HG03575 (cell line): ENCODE data around the gene DMRT1.
"Not testable (repeated sequence)": the region's sequence is repeated elsewhere in the genome, so short reads cannot be mapped to it uniquely, and the experiment has no call there.

Source experiments
- ATAC-seq: cut with Tn5 transposase; IDR thresholded peaks from one replicate; pipeline ENCODE4 v1.9.1; 2021; ENCODE audit not compliant: unreplicated experiment, insufficient number of reproducible peaks, low FRiP score; ENCODE audit errors: extremely low read depth

Gene DMRT1

GRCh38 chr9:849431-849830 lies 7.9 kb downstream of the DMRT1 start:
- ATAC-seq: no peak

DNA sequence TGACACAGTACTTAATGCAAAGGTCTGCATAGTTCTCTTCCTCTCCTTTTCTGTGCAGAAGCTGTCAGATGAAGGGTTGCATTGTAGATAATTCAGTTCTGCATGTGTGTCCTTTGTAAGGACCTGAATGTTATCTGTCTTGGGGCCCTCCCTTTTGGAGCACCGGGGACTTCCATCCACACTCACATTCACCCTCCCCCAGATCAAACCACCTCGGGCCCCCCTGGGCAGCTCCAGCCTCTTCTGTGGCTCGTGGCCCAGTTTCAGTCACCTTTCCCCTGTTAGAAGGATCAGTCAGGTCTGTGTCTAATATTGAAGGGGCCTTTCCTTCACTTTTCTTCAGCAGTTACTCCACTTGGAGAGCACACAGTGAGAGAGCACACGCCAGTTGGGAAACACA lies 11.0 kb downstream of the DMRT1 start:
- no peak for ATAC-seq

- ATAC-seq: peak; percentile 99
These were observed 17.8 kb downstream of the DMRT1 start for GRCh38 chr9:859251-859650.

- ATAC-seq: no peak
These were observed 19.2 kb downstream of the DMRT1 start for GRCh38 chr9:860706-861105.

GRCh38 chr9:861525-861924 lies 20.0 kb downstream of the DMRT1 start:
- not testable (repeated sequence) for ATAC-seq

- ATAC-seq: no peak
These were observed 33.8 kb downstream of the DMRT1 start for GRCh38 chr9:875119-875962.

- no peak for ATAC-seq
These were observed 34.9 kb downstream of the DMRT1 start for GRCh38 chr9:876425-876824.

- ATAC-seq: no peak
These were observed 36.7 kb downstream of the DMRT1 start for GRCh38 chr9:878239-878638.

GRCh38 chr9:880725-881124 lies 39.2 kb downstream of the DMRT1 start:
- no peak for ATAC-seq

DNA sequence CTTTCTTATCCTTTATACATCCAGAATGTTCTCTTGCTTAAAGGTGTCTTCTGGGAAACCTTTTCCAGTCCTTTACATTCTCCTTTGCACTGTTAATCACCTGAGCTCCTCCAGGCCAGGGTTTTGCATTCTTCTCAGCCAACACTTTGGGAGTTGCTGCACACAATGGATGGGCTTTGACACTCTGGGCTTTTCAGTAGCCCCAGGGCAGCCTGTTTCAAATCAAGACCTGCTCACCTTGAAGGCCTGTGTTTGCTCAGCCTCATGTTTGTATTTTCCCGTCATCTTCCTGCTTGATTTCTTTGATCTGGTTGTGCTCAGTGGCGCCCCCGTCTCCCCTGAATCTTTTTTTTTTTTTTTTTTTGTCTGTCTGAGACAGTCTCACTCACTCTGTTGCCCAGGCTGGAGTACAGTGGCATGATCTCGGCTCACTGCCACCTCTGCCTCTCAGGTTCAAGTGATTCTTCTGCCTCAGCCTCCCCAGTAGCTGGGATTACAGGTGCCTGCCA lies 41.0 kb downstream of the DMRT1 start:
- no peak for ATAC-seq

- ATAC-seq: no peak
These were observed 41.5 kb downstream of the DMRT1 start for GRCh38 chr9:883011-883410.

DNA sequence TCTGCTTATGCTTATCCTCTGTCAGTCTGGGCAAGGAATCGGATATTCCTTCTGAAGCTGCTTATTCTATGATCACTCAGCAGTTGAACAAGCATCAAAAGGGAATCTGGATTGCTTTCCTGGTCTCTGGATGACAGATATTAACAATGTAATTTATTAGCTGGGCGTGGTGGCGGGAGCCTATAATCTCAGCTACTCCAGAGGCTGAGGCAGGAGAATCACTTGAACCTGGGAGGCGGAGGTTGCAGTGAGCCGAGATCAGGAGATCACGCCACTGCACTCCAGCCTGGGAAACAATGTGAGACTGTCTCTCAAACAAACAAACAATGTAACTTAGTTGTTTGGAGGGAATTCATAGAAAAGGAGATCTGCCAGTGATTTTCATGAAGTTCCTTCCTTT lies 45.4 kb downstream of the DMRT1 start:
- ATAC-seq: no peak

DNA sequence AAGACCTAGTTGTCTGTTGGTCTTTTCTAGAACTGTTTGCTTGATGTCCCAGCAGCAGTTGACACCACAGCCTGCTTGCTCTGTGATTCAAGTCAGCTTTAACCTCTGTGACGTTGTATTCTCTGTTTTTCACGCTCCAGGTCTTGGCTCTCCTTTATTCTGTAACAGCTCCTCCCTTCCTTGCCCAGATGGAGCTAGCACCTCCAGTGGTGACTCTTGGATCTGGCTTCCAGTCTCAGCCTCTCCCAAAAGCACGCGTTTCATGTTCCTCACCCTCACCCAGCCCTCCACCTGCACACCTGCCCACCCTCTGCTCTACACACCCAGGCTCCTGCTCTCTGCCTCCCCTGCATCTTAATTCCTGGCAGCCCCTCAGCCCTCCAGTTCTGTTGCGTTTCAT lies 50.6 kb downstream of the DMRT1 start:
- ATAC-seq: no peak

DNA sequence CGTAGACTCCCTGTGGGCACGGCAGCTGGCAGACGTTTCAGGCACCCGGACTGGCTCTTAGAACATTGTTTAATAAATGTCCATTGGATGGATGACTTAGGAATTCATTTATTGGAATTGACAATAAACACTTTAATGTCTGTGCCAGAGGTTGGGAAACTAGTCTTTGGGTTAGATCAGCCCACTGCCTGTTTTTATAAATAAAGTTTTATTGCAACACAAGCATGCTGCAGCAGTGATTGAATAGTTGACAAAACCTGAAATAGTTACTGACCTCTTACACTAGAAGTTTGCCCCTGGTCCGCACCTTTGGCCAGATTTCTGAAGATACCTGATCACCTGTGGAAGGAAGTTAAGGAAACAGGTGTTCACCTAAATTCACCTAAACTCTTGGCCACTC lies 51.6 kb downstream of the DMRT1 start:
- ATAC-seq: no peak

GRCh38 chr9:893843-894420 lies 52.4 kb downstream of the DMRT1 start:
- peak; percentile 99 for ATAC-seq

DNA sequence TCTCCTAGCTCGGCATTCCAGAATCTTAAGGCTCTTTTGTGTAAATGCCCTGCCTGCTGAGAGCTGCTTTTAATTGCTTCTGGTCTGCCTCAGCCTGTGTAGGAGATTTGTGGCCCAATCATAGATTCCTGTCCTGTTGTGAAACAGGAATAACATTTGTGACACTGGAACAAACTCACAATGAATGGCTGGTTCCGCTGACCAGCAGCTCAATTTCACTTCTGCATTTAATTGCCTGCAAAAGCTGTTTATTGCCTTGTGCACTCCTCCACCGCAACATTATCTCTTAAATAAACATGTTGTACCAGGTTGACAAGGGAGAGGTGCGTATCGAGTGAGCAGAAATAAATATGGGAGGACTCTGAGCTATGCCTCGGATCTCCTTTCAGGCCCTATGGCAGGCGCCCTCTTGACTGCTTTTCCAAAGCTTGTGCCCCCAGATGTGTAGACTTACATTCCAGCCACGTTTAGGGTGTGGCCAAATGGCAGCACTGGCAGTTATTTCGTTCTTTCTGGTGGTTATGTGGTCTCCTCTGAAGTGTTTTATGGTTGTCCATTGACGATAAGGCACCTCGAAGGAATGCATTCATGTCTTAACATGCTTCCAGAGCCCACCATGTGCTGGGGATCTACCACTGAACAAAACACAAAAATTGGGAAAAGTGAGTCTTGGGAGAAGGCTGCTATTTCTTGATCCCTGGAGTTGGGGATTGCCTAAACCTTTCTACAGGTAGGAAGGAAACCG lies 58.1 kb downstream of the DMRT1 start:
- ATAC-seq: no peak

- no peak for ATAC-seq
These were observed 62.4 kb downstream of the DMRT1 start for GRCh38 chr9:903886-904285.

- no peak for ATAC-seq
These were observed 64.4 kb downstream of the DMRT1 start for GRCh38 chr9:905906-906305.

DNA sequence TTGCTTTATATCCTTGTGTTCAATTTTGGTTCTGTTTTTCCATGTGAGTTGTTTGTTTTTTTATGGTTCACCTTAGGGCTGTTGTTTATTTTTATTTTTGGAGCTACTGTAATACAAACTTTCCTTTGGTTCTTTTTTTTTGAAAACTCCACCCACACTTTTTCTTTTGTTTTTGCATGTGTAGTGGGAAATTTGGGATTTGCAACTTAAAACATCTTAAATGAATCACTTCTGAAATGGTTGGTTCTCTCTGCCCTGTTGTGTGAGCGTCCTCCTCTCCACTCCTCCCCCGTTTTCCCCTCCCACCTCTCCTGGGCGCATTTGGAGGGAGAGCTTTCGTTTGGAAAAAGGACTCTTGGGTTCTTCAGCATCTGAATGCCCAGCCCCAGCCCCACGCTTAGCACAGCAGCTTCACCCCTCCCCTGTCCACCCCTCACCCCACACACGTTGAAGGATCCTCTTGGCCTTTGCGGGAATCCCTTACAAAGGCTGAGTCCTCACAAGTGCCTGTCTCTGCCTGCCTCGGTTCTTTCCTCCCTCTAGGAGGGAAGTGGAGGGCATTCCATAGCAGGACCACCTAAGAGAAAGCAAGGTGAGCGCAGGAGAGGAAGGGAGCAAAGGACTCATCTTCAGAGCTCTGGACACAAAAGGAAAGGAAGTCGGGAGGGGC lies 67.2 kb downstream of the DMRT1 start:
- ATAC-seq: no peak
